Cardiac ventricle fibroblast (primary cell): ENCODE measurements around the gene C16orf54. TPM values are rescaled to one million over a fixed set of nuclear protein-coding genes. Genes with fewer than 3 reads are reported as not detected.

Experiments
- total RNA-seq: library from RNA; depleted of rRNA; stranded (reverse); fragments of >200 nt; gene quantifications from 2 replicates; pipeline ENCODE4 v1.2.3, GENCODE V29; 2015

Gene C16orf54
- total RNA-seq: not detected in 2 replicates

GRCh38 chr16:29745853-29746345 is at the start of gene C16orf54:
C16orf54 (minus strand) TSS chr16:29745990; CDS start chr16:29744951, 1,039 bp downstream.

GRCh38 chr16:29790183-29790948 is 44.6 kb upstream of the C16orf54 start, which contains the start of gene KIF22:
KIF22 (plus strand) TSS chr16:29790751; CDS start chr16:29790760, 9 bp downstream.

GRCh38 chr16:29777576-29778350 is 32.0 kb upstream of the C16orf54 start, which contains the start of gene ZG16:
ZG16 (plus strand) TSS chr16:29778256; CDS start chr16:29779267, 1,011 bp downstream.

Other genes with a start within 250 kb of the C16orf54 start
- gene NPIPB12, start 239.6 kb downstream of the C16orf54 start, total RNA-seq: 9.2 and 18.8 TPM in 2 replicates
- not detected in 2 replicates for gene SPN, start 82.7 kb downstream of the C16orf54 start, total RNA-seq
- 4.1 and 6.0 TPM in 2 replicates for gene QPRT, start 66.8 kb downstream of the C16orf54 start, total RNA-seq
- not detected in 2 replicates for gene ZG16, start 32.3 kb upstream of the C16orf54 start, total RNA-seq
- 13.0 and 13.5 TPM in 2 replicates for gene KIF22, start 44.8 kb upstream of the C16orf54 start, total RNA-seq
- 95.2 and 108 TPM in 2 replicates for gene MAZ, start 60.5 kb upstream of the C16orf54 start, total RNA-seq
- 0.78 and 1.2 TPM in 2 replicates for gene PRRT2, start 66.2 kb upstream of the C16orf54 start, total RNA-seq
- 25.6 and 29.2 TPM in 2 replicates for gene PAGR1, start 70.2 kb upstream of the C16orf54 start, total RNA-seq
- gene MVP, start 74.5 kb upstream of the C16orf54 start, total RNA-seq: 224 and 249 TPM in 2 replicates
- gene CDIPT, start 117.2 kb upstream of the C16orf54 start, total RNA-seq: 102 and 110 TPM in 2 replicates
- 43.9 and 57.2 TPM in 2 replicates for gene SEZ6L2, start 153.6 kb upstream of the C16orf54 start, total RNA-seq
- 7.2 and 11.4 TPM in 2 replicates for gene ASPHD1, start 154.5 kb upstream of the C16orf54 start, total RNA-seq
- 5.7 and 9.7 TPM in 2 replicates for gene KCTD13, start 180.2 kb upstream of the C16orf54 start, total RNA-seq
- 104 and 105 TPM in 2 replicates for gene TMEM219, start 216.1 kb upstream of the C16orf54 start, total RNA-seq
- gene TAOK2, start 227.9 kb upstream of the C16orf54 start, total RNA-seq: 32.1 and 33.8 TPM in 2 replicates
- gene HIRIP3, start 249.6 kb upstream of the C16orf54 start, total RNA-seq: 6.9 and 9.7 TPM in 2 replicates